Astrocyte of the hippocampus (primary cell): ENCODE results near the gene SH3GL1.
A peak's percentile ranks its signal among the peaks of the same experiment; 100 is the strongest.

ENCODE experiments used
- DNase-seq: peaks from one replicate; pipeline ENCODE4 v3.0.0; 2011; ENCODE audit warnings: low read depth, low spot score

The SH3GL1 gene

GRCh38 chr19:4376028-4376670, 24.2 kb downstream of the SH3GL1 start:
- DNase-seq = no peak

- peak; percentile 81 for DNase-seq
These were observed 25.0 kb downstream of the SH3GL1 start for GRCh38 chr19:4375164-4376027.

GRCh38 chr19:4374498-4375163, 25.7 kb downstream of the SH3GL1 start:
- peak; percentile 88 for DNase-seq

- peak; percentile 53 for DNase-seq
These were observed 26.5 kb downstream of the SH3GL1 start for GRCh38 chr19:4373601-4374497.

DNA sequence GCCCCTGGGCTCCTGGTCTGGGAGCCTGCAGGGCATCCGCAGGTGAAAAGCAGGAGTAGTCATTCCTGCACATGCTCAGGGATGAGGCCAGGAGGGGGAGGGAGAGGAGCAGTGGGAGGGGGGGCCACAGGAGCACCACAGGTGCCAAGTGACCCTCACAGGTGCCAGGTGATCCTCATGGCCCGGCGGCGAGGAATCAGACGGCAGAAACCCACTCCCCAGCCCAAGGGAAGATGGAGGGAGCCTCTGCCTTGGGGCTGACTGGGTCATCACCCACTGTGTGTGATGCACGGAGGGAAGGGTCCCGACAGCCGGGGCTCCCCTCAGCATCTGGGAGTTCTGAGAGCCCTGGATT, 27.4 kb downstream of the SH3GL1 start:
- DNase-seq = no peak

- no peak for DNase-seq
These were observed 28.0 kb downstream of the SH3GL1 start for GRCh38 chr19:4372165-4373012.

GRCh38 chr19:4371247-4372164, 28.8 kb downstream of the SH3GL1 start:
- peak; percentile 62 for DNase-seq

DNA sequence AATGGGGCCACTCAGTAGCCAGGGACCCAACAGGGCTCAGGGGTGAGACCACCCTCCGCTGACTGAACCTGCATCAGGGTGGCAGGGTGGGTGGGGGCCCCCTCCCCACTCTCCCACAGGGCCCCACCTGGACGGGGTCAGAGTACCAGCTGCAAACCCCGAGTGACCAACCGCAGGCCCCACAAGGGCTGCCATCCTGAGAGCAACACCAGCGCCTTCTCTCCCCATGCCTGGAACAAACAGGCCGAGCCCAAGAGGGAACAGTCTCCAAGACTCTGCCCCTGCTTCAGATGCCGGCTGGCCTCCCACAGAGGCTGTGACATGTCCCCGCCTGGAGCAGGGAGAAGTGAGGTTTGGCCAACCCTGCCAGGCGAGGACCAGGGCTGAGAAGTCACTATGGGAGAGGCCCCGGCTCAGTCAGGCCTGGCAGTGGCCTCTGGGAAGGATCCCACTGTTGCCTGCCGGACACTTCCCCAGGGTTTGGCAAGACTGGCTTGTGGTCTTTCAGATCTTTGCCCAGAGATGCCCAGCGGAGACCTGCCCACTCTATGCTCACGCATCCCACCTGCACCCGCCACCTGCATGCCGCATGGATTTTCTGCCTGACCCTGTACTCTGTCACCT, 29.8 kb downstream of the SH3GL1 start:
- no peak for DNase-seq

DNA sequence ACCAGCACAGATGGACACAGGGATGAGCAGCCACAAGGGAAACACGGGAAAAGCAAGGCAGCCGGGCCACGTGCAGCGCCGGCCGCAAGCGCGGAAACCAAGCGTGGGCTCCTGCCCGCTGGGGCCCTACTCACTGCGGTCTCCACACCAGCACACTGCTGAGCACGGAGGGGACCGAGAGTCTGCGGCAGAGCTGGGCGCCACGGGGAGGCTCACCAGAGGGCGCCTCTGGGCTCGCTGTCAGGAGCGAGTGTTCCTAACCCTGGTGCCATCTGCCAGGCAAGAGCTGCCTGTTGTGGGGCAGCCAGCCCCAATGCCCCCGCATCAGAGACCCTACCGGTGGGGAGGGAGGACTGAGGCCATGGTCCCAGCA, 30.5 kb downstream of the SH3GL1 start:
- DNase-seq = peak; percentile 61

- DNase-seq = peak; percentile 86
These were observed 31.0 kb downstream of the SH3GL1 start for GRCh38 chr19:4369109-4369887.

DNA sequence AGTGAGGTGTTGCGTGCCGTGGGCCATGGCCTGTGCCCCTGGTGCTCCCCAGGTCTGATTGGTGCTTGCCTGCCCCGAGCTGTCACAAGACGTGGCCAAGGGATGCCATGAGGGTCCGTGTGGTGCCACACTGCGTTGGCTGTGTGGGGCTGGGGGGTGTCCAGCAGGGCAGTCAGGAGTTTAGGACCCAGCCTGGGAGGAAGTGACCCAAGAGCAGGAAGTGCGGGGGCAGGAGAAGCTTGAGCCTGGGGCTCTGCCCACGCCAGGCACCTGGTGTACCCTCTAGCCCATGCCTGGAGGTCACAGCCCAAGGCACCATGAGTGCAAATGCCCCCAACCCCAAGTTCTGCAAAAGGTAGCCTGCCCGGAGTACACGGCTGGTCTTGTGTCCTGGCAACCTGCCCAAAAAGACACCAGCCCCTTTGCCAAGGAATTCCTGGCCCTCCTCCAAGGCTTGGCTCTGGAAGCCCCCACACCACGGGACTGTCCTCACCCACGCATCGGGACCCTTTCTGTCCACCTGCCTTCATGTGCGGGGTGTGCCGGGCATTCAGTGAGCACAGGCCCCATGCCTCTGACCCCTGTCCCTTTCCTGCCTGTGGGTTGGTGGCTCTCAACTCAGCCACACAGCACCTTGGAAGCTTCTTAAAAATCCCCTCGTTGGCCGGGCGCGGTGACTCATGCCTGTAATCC, 32.1 kb downstream of the SH3GL1 start:
- peak; percentile 59 for DNase-seq

DNA sequence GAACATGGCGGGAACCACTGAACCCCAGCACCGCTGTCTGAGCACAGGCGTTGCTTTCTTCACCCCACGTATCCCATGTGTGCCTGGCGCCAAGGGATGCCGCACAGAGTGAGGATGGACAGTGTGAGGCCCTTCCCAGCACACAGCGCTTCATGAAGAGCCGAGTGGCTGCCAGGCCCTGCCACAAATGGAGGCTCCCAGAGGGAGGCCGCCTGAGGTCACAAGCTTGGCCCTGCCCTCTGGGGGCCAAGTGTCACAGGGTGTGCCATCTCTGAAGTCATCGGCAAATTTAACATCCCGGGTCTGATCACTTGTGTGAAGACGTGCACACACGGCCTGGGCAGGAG, 32.6 kb downstream of the SH3GL1 start:
- DNase-seq = no peak

DNA sequence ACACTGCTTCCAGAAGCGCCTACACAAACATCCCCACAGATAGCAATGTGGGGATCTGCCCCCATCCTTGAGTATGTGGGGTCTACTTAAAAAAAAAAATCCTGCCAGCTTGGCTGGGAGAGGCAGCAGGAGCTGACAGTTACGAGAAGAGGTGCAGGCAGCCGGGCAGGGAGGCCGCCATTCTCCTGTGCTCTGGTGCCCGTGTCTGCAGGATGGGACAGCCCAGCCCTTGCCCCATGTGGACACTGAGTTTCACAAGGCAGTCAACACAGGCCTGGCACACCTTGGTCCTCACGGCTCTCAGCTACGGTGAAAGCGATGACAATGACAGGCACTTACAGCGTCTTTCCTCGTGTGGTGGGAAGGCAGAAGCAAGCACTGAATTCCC, 33.0 kb downstream of the SH3GL1 start:
- no peak for DNase-seq

DNA sequence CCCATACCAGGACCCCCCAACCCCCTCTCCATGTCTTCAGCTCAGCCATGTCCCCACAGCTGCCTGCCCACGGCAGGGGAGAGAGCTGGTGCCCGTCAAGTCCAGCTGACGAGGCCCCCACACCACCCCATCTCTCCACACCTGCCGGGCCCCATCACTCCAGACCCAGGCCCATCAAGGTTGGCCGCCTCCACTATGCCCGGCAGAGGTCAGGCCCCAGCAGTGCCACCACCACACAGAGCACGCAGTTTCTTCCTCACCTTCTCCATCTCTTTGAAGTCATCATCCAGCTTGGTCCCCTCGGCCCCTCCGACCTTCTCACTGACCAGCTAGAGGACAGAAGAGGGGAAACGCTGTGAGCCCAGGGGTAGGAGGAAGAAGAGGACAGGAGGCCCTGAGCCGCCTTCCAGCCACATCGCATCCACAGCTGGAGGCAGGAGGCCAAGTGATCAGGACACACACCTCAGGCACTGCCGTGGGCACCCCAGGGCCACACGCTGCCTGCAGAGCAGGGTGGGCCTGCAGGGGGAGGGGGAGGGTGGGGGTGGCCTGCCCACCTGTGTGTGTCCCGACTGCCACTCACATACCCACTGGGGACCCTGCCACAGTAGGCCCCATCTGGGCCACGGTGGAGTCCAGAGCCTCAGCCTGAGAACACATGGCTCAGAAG, 33.5 kb downstream of the SH3GL1 start:
- DNase-seq = no peak

- DNase-seq = no peak
These were observed 34.3 kb downstream of the SH3GL1 start for GRCh38 chr19:4365791-4366665.

DNA sequence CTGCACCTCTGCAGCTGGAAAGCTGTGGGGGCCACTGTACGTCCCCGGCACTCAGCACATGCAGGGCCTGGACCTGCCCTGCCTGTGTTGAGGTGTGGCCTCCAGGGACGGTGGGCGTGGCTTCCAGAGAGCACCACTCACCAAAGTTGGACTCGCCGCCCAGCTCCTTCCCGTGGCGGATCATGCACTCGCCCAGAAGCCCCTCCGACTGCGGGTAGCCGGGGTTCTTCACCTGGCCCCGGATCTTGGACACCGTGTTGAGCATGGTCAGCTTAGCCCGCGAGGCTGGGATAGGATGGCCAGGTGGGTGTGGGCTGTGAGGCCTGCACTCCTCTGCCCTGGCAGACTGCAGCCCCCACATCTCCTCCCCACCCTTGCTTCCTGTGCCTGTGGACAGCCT, 35.0 kb downstream of the SH3GL1 start:
- no peak for DNase-seq
